ENCODE results near the gene LRRC8C. TPM values are rescaled to one million over a fixed set of nuclear protein-coding genes. Genes with fewer than 3 reads are reported as not detected.

The LRRC8C gene
- total RNA-seq, 1 donor = 10.8 TPM

- H3K4me3 ChIP-seq (ENCODE audit: low read depth, low read length) = no peak overlapping the region
- DNase-seq (ENCODE audit: low read depth) = no peak
- TF ChIP-seq, protein P1, sequence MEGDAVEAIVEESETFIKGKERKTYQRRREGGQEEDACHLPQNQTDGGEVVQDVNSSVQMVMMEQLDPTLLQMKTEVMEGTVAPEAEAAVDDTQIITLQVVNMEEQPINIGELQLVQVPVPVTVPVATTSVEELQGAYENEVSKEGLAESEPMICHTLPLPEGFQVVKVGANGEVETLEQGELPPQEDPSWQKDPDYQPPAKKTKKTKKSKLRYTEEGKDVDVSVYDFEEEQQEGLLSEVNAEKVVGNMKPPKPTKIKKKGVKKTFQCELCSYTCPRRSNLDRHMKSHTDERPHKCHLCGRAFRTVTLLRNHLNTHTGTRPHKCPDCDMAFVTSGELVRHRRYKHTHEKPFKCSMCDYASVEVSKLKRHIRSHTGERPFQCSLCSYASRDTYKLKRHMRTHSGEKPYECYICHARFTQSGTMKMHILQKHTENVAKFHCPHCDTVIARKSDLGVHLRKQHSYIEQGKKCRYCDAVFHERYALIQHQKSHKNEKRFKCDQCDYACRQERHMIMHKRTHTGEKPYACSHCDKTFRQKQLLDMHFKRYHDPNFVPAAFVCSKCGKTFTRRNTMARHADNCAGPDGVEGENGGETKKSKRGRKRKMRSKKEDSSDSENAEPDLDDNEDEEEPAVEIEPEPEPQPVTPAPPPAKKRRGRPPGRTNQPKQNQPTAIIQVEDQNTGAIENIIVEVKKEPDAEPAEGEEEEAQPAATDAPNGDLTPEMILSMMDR (IDR thresholded peaks at IDR 0.05; ENCODE audit: insufficient read depth, low read depth, low read length) = no peak
These were observed 91.6 kb downstream of the LRRC8C start for GRCh38 chr1:89724369-89725010.

DNA sequence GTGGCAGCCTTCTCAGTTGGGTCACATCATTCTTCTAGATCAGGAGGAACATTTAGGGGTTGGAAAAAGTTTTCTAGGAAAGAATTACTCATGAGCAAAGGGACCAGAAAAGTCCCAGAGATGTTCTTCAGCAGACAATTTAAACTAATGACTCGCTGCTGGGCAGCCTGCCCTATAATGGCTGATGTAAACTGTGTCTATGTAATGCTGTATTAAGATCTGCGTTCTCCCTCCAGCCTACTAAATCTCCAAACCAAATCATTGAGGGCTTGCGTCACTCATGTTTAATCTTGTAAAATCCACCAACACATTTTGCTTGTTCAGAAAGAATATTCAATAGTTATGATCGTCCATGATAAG, 92.1 kb downstream of the LRRC8C start:
- TF ChIP-seq, protein P1 (IDR thresholded peaks at IDR 0.05; ENCODE audit: insufficient read depth, low read depth, low read length) = no peak

GRCh38 chr1:89725631-89726030, 92.7 kb downstream of the LRRC8C start:
- TF ChIP-seq, protein P1 (IDR thresholded peaks at IDR 0.05; ENCODE audit: insufficient read depth, low read depth, low read length) = no peak
- H3K4me3 ChIP-seq (ENCODE audit: low read depth, low read length) = no peak overlapping the region
- no peak for DNase-seq (ENCODE audit: low read depth)

More for the DNA sequence above, 92.1 kb downstream of the LRRC8C start:
- no peak overlapping the region for H3K4me3 ChIP-seq (ENCODE audit: low read depth, low read length)
- DNase-seq (ENCODE audit: low read depth) = peak; percentile 60

DNA sequence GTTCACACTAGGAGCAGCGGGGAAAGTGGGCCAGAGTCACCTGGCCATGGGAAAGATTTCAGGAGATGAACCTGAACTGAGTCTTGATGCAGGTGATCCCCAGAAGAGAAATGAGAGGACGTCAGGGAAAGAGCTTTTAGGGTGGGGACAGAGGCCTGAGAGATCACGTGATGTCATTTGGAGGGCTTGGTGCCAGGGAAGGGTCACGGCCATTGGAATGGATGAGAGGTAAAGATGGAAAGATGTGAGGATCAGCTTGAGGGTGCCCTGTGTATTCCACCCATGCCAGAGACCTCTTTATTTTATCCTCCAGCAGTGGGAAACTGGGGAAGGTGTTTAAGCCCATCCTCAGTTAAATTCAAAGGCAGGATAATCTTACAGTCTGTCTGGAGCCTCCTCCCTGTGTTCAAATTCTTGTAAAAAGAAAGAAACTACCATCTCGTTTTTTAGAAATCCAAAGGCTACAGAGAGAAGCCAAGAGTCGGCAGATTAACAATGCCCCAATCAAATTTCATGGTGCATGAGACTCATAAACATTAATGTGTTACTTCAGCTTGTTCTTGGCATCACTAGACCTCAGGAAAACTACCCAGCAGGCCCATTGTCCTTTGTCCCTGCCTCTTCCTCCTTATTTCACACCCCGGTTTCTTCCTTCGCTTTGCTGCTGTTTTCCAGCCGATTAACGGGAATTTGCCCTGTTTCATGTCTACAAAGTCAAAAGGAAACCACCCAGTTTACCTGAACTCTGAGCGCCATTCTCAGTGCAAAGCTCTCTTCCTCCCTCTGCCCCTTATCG, 94.8 kb downstream of the LRRC8C start:
- no peak overlapping the region for H3K4me3 ChIP-seq (ENCODE audit: low read depth, low read length)
- TF ChIP-seq, protein P1 (IDR thresholded peaks at IDR 0.05; ENCODE audit: insufficient read depth, low read depth, low read length) = no peak
- no peak for DNase-seq (ENCODE audit: low read depth)

DNA sequence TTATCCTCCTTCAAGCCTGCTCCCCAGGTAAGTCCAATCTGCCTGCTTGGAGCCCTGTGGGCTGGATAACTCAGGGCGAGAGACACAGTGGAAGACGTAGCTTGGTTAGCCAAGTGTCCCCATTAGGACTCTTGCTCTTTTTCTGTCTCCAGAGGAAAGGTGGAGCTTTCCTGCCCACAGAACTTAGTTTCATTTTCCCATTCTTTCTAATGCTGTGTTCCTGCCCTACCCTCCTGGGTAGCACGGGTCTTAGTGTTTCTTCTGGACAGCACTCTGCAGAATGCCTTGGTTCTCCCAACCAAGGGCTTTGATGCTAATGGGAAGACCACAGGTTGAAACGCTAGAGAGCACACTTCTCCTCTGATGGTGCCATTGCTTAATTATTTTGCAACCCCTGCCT, 95.5 kb downstream of the LRRC8C start:
- no peak for DNase-seq (ENCODE audit: low read depth)
- TF ChIP-seq, protein P1 (IDR thresholded peaks at IDR 0.05; ENCODE audit: insufficient read depth, low read depth, low read length) = no peak
- no peak overlapping the region for H3K4me3 ChIP-seq (ENCODE audit: low read depth, low read length)

DNA sequence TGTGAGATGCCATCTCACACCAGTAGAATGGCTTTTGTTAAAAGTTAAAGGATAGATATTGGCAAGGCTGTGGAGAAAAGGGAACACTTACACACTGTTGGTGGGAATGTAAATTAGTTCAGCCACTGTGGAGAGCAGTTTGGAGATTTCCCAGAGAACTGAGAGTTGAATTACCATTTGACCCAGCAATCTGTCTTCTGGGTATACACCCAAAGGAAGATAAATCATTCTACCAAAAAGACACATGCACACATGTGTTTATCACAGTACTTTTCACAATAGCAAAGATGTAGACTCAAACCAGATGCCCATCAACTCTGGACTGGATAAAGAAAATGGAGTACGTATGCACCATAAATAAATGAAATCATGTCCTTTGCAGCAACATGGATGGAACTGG, 99.3 kb downstream of the LRRC8C start:
- no peak overlapping the region for H3K4me3 ChIP-seq (ENCODE audit: low read depth, low read length)
- no peak for DNase-seq (ENCODE audit: low read depth)
- TF ChIP-seq, protein P1 (IDR thresholded peaks at IDR 0.05; ENCODE audit: insufficient read depth, low read depth, low read length) = no peak

All from fibroblast of villous mesenchyme (primary cell).